NCI-H2171 treated with DMSO at 0.1 percent for 48 hours (cell line): ENCODE measurements around the gene ALB.

Source experiments
- DNase-seq: peaks from one replicate; lab custom pipeline; 2025; lab: John Stamatoyannopoulos, UW

Gene ALB

DNA sequence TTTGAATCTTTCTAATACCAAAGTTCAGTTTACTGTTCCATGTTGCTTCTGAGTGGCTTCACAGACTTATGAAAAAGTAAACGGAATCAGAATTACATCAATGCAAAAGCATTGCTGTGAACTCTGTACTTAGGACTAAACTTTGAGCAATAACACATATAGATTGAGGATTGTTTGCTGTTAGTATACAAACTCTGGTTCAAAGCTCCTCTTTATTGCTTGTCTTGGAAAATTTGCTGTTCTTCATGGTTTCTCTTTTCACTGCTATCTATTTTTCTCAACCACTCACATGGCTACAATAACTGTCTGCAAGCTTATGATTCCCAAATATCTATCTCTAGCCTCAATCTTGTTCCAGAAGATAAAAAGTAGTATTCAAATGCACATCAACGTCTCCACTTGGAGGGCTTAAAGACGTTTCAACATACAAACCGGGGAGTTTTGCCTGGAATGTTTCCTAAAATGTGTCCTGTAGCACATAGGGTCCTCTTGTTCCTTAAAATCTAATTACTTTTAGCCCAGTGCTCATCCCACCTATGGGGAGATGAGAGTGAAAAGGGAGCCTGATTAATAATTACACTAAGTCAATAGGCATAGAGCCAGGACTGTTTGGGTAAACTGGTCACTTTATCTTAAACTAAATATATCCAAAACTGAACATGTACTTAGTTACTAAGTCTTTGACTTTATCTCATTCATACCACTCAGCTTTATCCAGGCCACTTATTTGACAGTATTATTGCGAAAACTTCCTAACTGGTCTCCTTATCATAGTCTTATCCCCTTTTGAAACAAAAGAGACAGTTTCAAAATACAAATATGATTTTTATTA, 28.3 kb downstream of the ALB start:
- no peak for DNase-seq

- DNase-seq, result no peak
Observed at GRCh38 chr4:73433140-73433539, 29.1 kb downstream of the ALB start.

- peak; percentile 6 for DNase-seq
Observed at GRCh38 chr4:73434311-73434710, 30.2 kb downstream of the ALB start.

DNA sequence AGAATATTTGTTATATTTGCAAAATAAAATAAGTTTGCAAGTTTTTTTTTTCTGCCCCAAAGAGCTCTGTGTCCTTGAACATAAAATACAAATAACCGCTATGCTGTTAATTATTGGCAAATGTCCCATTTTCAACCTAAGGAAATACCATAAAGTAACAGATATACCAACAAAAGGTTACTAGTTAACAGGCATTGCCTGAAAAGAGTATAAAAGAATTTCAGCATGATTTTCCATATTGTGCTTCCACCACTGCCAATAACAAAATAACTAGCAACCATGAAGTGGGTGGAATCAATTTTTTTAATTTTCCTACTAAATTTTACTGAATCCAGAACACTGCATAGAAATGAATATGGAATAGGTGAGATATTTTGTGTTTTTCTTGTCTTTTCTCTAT, 31.9 kb downstream of the ALB start, which contains the start of gene AFP:
TSS of gene AFP (plus strand) at position 238 of the 400 bp plus-strand sequence. CDS start at position 280, 42 bp downstream.
- DNase-seq, result no peak

DNA sequence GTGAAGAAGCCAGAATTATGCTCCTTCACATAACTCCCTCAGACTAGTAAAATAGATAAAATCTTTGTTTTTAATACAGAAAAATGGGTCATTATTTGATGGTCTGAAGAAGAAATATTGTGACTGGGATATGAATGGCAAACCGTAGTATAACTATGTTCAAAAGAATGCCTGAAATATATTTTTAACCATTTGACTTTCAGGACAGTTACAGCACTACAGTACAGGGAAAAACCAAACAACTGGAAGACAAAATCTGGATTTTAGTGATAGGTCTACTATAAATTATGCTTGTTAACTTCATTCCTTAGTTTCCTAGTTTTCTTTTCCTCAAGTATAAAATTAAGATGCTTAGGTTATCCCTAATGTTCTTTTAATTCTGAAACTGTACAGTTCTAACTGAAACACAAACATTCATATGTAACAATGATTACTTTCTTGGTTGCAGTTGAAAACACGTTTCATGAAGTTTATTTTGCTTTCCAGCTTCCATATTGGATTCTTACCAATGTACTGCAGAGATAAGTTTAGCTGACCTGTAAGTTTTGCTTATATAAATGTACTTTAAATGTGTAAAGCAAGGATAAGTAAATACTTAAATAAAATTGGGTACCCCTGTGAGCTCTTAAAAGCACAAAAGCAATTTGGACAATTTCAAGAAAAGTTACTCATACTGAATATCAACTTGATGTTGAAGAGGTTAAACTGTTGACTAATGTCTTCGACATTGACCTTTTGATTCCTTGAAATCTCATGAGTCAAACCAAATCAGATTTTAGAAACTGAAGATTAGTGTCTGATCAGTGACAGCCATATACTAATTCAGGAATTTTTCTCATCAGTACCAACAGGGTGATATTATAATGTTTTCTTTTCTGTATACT, 32.8 kb downstream of the ALB start:
- no peak for DNase-seq

DNA sequence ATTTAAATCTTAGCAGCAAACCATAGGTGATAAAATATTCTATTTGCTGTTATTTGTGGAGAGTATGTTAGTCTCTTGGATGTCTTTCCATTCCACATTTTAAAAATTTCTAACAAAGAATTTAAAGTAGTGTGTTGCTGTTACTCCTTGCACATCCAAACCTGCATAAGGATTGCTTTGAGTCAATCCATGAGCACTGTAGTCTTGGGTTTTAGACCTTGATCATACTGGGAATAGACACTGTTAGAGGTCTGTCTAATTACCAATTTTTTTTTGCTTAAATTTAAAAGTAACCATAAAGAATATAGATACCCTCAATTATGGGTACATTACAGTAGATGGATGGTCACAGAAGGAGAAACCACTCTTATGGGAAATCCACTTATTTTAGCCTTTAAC, 33.5 kb downstream of the ALB start:
- no peak for DNase-seq

GRCh38 chr4:73438048-73438447, 34.0 kb downstream of the ALB start:
- no peak for DNase-seq

- no peak for DNase-seq
Observed at GRCh38 chr4:73438582-73439215, 34.6 kb downstream of the ALB start.

DNA sequence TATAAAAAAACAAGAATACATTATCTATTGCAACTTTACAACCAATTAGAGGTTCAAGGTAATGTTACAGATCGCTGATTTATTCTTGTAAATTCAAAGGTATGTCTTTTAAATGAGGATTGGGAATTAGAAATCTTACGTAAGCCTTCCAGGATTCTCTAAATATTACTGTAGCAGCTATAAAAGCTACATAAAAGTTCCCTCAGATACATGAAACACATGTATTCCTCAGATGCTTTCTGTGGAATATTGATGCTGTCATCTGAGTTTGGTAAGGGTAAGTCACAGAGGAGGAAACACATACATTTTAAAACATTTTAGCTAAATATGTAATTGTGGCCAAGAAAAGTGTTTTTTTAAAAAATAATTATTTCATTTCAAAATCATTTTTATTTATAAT, 35.4 kb downstream of the ALB start:
- DNase-seq, result no peak

GRCh38 chr4:73439991-73440390, 35.9 kb downstream of the ALB start:
- no peak for DNase-seq

DNA sequence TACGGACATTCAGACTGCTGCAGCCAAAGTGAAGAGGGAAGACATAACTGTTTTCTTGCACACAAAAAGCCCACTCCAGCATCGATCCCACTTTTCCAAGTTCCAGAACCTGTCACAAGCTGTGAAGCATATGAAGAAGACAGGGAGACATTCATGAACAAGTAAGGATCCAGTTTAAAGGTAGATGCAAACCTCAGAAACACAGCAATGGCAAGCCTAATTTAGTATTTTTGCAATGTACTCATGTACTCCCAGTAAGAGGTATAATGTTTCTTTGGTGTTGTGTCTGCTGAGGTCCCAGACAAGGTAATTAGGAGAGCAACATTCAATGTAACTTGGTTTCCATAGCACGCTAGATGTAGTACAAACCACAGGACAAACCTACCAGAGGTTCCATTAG, 36.6 kb downstream of the ALB start:
- no peak for DNase-seq

- no peak for DNase-seq
Observed at GRCh38 chr4:73442275-73442674, 38.2 kb downstream of the ALB start.

DNA sequence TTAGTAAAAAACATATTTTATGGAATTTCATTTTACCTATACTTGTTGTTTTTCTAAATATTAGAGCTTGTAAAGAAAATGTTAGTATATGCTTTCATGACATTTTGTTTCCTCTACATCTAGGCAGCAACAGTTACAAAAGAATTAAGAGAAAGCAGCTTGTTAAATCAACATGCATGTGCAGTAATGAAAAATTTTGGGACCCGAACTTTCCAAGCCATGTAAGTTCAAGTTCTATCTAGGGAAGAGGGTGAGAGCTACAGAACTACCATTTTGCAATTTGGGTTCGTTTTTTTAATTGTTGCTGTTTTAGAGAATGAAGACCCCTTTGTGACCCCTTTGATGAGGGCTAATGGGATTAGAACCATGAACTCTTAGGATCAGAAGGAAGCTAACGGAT, 39.1 kb downstream of the ALB start:
- no peak for DNase-seq

DNA sequence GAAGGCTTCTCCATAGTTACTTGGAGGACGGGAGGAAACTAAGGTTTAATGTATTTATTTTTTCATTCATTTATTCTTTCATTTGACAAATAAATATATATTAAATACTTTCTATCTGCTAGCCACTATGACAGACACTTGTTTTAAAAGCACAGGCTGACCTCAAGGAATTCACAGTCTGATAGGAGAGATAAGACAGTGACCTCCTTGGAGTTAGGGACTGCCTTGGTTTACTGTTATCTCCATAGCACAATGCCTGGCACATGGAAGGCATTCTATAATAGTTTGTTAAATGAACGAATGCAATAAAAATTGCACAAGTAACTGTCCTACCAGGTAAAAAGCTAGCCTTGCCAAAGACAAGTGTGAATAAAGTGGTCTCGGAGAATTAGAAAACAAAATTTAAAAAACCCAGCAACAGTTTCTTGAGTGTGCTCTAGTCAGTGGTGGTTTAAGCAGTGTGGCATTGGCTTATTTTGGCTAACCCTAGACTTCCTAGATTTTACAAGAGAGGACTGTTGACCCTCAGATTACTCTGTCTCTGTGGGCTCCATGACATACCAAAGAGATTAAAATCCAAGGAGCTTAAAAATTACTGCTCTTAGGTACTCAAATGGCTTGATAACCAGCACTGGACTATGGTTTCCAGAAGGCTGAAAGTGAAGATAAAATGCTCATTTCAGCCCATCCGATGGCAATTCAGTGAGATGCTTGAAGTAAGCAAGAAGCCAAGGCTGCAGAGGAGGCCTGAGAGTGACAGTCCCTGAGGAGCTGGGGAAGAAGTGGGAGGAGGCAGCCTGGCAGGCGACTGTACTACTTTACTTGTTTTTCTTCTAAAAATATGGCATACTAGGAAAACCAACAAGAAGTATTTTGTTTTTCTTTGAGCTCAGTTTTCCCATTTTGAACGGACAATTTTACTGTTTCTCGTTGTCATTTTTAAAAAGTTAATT, 41.6 kb downstream of the ALB start:
- DNase-seq, result no peak

GRCh38 chr4:73446336-73446938, 42.4 kb downstream of the ALB start:
- DNase-seq, result peak; percentile 62

- DNase-seq, result no peak
Observed at GRCh38 chr4:73447671-73448070, 43.6 kb downstream of the ALB start.

GRCh38 chr4:73448448-73449203, 44.5 kb downstream of the ALB start:
- DNase-seq, result no peak

DNA sequence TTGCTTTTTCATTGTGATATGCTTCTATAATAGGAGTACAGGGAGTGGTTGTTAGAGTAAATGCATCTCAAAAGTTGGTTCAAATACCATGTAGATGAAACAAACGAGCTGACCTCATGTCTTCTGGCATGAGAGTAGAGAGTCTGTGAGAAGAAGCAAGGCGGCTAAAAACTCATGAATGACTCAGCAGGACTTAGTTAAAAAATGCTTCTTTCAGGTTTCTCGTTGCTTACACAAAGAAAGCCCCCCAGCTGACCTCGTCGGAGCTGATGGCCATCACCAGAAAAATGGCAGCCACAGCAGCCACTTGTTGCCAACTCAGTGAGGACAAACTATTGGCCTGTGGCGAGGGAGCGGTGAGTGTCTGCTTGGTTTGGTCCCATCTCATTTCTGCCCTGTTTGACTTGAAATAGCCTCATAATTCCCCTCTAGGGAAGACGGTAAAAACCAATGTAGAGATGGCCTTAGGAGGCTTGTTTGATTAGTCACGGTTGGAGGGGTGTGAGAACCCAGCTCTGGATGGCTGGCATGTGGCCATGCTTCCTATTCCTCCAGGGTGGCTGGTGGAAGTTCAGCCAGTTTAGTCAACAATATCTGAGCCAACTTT, 46.4 kb downstream of the ALB start:
- DNase-seq, result peak; percentile 1

DNA sequence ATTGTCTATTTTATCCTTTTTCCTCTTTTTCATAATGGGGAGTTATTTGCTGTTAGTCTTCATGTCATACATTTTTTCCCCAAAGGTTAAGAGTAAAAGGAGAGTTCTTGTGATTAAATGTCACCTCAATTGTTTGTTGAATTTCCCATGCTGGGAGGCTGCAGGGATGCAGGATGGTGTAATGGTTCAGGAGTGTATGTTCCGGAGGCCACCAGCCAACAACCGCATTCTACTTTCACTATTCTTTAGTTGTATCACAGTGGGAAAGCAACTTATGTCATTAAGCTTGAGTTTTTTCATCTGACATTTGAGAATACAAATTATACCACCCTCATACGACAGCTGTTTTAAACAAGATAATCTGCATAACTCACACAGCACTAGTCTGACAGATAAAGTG, 47.3 kb downstream of the ALB start:
- DNase-seq, result peak; percentile 13
